ENCODE results near the gene APAF1.

APAF1 gene

DNA sequence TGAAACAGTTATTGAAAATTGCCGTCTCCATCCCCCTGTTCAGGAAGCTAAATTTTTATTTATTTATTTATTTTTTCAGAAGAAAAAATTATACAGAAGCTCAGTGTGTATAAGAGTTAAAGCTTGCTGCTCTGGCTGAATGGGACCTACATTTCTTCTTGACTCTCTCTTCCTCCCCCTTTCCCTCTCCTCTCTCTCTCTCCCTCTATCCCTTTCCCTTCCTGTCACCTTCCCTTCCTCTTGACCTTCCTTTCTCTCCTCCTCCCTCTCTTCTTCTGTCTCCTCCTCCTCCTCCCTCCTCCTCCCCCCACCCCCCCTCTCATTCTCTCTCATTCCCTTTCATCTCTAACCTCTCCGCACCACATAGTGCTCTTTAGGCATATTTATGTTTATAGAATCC is 39.1 kb downstream of the APAF1 start:
- no peak for DNase-seq (ENCODE audit: low read depth)
- in situ Hi-C loops (cut with HindIII; ENCODE audit: low sequenced_read_pairs) = no loop called here
- no peak for TF ChIP-seq CTCF (IDR thresholded peaks at IDR 0.05; ENCODE audit: low read depth, low read length, missing control alignments)

GRCh38 chr12:98686603-98687002 is 41.5 kb downstream of the APAF1 start:
- no peak overlapping the region for H3K4me3 ChIP-seq (ENCODE audit: low read depth, low read length)
- no peak for DNase-seq (ENCODE audit: low read depth)
- no peak for TF ChIP-seq CTCF (IDR thresholded peaks at IDR 0.05; ENCODE audit: low read depth, low read length, missing control alignments)
- in situ Hi-C loops (cut with HindIII; ENCODE audit: low sequenced_read_pairs) = no loop called here

More for the DNA sequence above, 39.1 kb downstream of the APAF1 start:
- no peak overlapping the region for H3K4me3 ChIP-seq (ENCODE audit: low read depth, low read length)

DNA sequence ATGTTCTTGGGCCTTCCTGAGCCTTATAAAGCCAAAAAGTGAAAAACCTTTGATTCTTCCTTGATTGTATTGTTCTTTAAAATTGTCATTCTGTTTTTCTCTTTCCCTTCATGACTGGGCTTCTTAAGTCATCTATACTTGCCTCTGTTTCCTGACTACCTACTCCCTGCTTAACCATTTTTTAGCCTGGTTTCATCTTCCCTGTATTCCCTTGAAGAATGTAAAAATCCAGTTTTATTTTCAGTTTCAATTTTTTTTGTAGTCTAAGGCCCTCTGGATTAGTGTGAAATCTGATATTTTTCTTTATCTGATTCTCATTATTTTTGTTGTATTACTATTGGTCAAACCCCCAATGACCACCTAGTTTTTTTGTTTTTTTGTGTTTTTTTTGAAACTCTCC is 46.3 kb downstream of the APAF1 start:
- no peak overlapping the region for H3K4me3 ChIP-seq (ENCODE audit: low read depth, low read length)
- no peak for DNase-seq (ENCODE audit: low read depth)
- in situ Hi-C loops (cut with HindIII; ENCODE audit: low sequenced_read_pairs) = no loop called here
- TF ChIP-seq CTCF (IDR thresholded peaks at IDR 0.05; ENCODE audit: low read depth, low read length, missing control alignments) = no peak

GRCh38 chr12:98696036-98696646 is 51.1 kb downstream of the APAF1 start:
- H3K4me3 ChIP-seq (ENCODE audit: low read depth, low read length) = no peak overlapping the region
- TF ChIP-seq CTCF (IDR thresholded peaks at IDR 0.05; ENCODE audit: low read depth, low read length, missing control alignments) = no peak
- no peak for DNase-seq (ENCODE audit: low read depth)
- in situ Hi-C loops (cut with HindIII; ENCODE audit: low sequenced_read_pairs) = no loop called here

DNA sequence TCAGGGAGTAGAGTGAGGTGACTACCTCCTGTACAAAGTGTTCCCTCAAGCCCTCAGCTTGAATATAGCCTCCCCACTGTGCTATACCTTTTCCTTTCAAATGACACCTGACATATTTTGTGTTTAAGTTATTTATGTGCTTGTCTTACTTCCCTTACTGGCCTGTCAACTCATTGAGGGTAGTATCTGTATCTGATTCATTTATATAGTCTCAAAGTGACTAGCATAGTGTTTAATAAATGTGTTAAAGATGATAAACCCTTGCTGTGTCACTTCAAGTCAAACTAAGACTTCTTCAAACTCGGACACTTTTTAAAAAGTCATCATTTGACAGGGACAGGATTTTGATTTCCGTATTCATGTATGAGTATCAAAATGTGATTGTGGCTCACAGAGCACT is 52.1 kb downstream of the APAF1 start:
- H3K4me3 ChIP-seq (ENCODE audit: low read depth, low read length) = no peak overlapping the region
- TF ChIP-seq CTCF (IDR thresholded peaks at IDR 0.05; ENCODE audit: low read depth, low read length, missing control alignments) = no peak
- in situ Hi-C loops (cut with HindIII; ENCODE audit: low sequenced_read_pairs) = no loop called here
- no peak for DNase-seq (ENCODE audit: low read depth)

- peak; percentile 63 for TF ChIP-seq CTCF (IDR thresholded peaks at IDR 0.05; ENCODE audit: low read depth, low read length, missing control alignments)
- no peak overlapping the region for H3K4me3 ChIP-seq (ENCODE audit: low read depth, low read length)
- in situ Hi-C loops (cut with HindIII; ENCODE audit: low sequenced_read_pairs) = no loop called here
- DNase-seq (ENCODE audit: low read depth) = peak; percentile 49
Observed at GRCh38 chr12:98698603-98699463, 53.7 kb downstream of the APAF1 start.

Measured in astrocyte of the cerebellum (primary cell).